ENCODE results near the gene SCT.

GRCh38 chr11:656426-656825, 29.4 kb upstream of the SCT start:
- no peak for TF ChIP-seq CTCF (IDR thresholded peaks at IDR 0.05)
- TF ChIP-seq EZH2 (IDR thresholded peaks at IDR 0.05; ENCODE audit: borderline replicate concordance, insufficient read depth, low read depth, low read length, poor library complexity, severe bottlenecking) = no peak

Measured in B cell (primary cell).